H1 (cell line): ENCODE measurements around the gene EWSR1. TPM values are rescaled to one million over a fixed set of nuclear protein-coding genes. Genes with fewer than 3 reads are reported as not detected.

Source experiments
- CTCF ChIA-PET: fragments of 300-600 bp; sonication (Branson Sonifier 250); formaldehyde crosslinking; loops from one replicate; lab custom pipeline; 2021; ENCODE audit not compliant: partially characterized antibody; lab: Charles Lee
- POLR2A ChIA-PET: fragments of 300-600 bp; sonication (Branson Sonifier 250); formaldehyde crosslinking; loops from one replicate; lab custom pipeline; 2021; ENCODE audit warnings: inconsistent platforms; ENCODE audit not compliant: partially characterized antibody; lab: Charles Lee
- DNase-seq, 2 experiments: peaks; one replicate each; pipeline versions ENCODE4 v3.0.0 to v3.0.0-alpha.2; 2010 to 2022; ENCODE audit warnings: low spot score in 2 of 2, low read depth in 1 of 2, mixed read lengths in 1 of 2
- FAIRE-seq: peaks from 2 replicates; lab custom pipeline; 2011; peaks lifted over from hg19 to GRCh38; lab: Jason Lieb, UNC
- H2AFZ ChIP-seq: 2 replicates; pipeline ENCODE4 v1.8.1; 2012; ENCODE audit warnings: low read length, inconsistent platforms
- H2AK5ac ChIP-seq: 2 replicates; pipeline ENCODE4 v1.6.1; 2013; ENCODE audit warnings: low read depth, low read length
- H2BK120ac ChIP-seq: replicated peaks from 2 replicates; pipeline ENCODE3; 2013; ENCODE audit warnings: low read depth, low read length, inconsistent platforms
- H2BK12ac ChIP-seq: 2 replicates; pipeline ENCODE4 v1.6.1; 2013; ENCODE audit warnings: low read depth, low read length
- H2BK15ac ChIP-seq: 2 replicates; pipeline ENCODE4 v1.6.1; 2013; ENCODE audit warnings: low read length
- H2BK20ac ChIP-seq: 2 replicates; pipeline ENCODE4 v1.6.1; 2013; ENCODE audit warnings: low read length
- H2BK5ac ChIP-seq: 2 replicates; pipeline ENCODE4 v1.6.1; 2013; ENCODE audit warnings: low read depth, low read length
- H3K14ac ChIP-seq: 2 replicates; pipeline ENCODE4 v1.6.1; 2013; ENCODE audit warnings: inconsistent platforms; ENCODE audit not compliant: insufficient read length
- H3K18ac ChIP-seq: 2 replicates; pipeline ENCODE4 v1.6.1; 2013; ENCODE audit warnings: low read length; ENCODE audit errors: extremely low read depth
- H3K23ac ChIP-seq: 2 replicates; pipeline ENCODE4 v1.6.1; 2013; ENCODE audit warnings: inconsistent platforms; ENCODE audit not compliant: insufficient read length
- H3K23me2 ChIP-seq: 2 replicates; pipeline ENCODE4 v1.6.1; 2013; ENCODE audit warnings: low read depth, low read length
- H3K27ac ChIP-seq: 2 replicates; pipeline ENCODE4 v1.6.1; 2011; ENCODE audit warnings: low read depth, low read length, inconsistent platforms
- H3K27me3 ChIP-seq, 4 experiments: replicated peaks in 1 of 4; 1 replicate in 1 of 4; 2 replicates in 3 of 4; pipeline versions ENCODE4 v1.6.1 to v1.8.1; 2011 to 2013; ENCODE audit warnings: low read length in 3 of 4, mild to moderate bottlenecking in 3 of 4, inconsistent platforms in 2 of 4, mixed read lengths in 2 of 4, moderate library complexity in 1 of 4; ENCODE audit not compliant: control insufficient read depth in 3 of 4, insufficient read depth in 3 of 4; ENCODE audit errors: extremely low read depth in 1 of 4
- H3K36me3 ChIP-seq, 4 experiments: 2 replicates each; pipeline versions ENCODE4 v1.6.1 to v1.8.1; 2011 to 2013; ENCODE audit warnings: mild to moderate bottlenecking in 4 of 4, low read length in 3 of 4, moderate library complexity in 2 of 4, control low read depth in 1 of 4, inconsistent platforms in 1 of 4; ENCODE audit not compliant: insufficient read depth in 4 of 4, control insufficient read depth in 2 of 4
- H3K4ac ChIP-seq: replicated peaks from 2 replicates; pipeline ENCODE3; 2013; ENCODE audit warnings: low read length, low read depth, mixed read lengths, inconsistent platforms; ENCODE audit not compliant: insufficient read length
- H3K4me1 ChIP-seq, 4 experiments: replicated peaks in 1 of 4; 1 replicate in 1 of 4; 2 replicates in 3 of 4; pipeline versions ENCODE4 v1.6.1 to v1.8.1; 2011 to 2013; ENCODE audit warnings: low read length in 3 of 4, inconsistent platforms in 2 of 4, mixed read lengths in 1 of 4; ENCODE audit not compliant: insufficient read depth in 4 of 4, control insufficient read depth in 3 of 4
- H3K4me2 ChIP-seq, 2 experiments: 2 replicates each; pipeline versions ENCODE4 v1.6.1 to v1.8.1; 2011 to 2013; ENCODE audit warnings: low read depth in 2 of 2, low read length in 2 of 2, control low read depth in 1 of 2, inconsistent platforms in 1 of 2, mild to moderate bottlenecking in 1 of 2; ENCODE audit not compliant: insufficient read depth in 1 of 2
- H3K4me3 ChIP-seq, 4 experiments: fragments of 200-600, 300-600 bp in 1 of 4; sonication (generic), shearing (Covaris generic), sonication (Bioruptor Twin) in 1 of 4; 2 replicates each; pipeline versions ENCODE4 v1.5.1 to v1.8.1; 2011 to 2016; ENCODE audit warnings: low read length in 4 of 4, low read depth in 3 of 4, control low read depth in 2 of 4, inconsistent platforms in 2 of 4, mild to moderate bottlenecking in 2 of 4, mixed read lengths in 1 of 4, moderate library complexity in 1 of 4; ENCODE audit not compliant: insufficient read depth in 2 of 4; ENCODE audit errors: extremely low read depth in 1 of 4
- H3K56ac ChIP-seq: replicated peaks from 2 replicates; pipeline ENCODE3; 2013; ENCODE audit warnings: low read depth, mild to moderate bottlenecking, mixed read lengths, low read length, inconsistent platforms; ENCODE audit not compliant: insufficient read length
- H3K79me1 ChIP-seq: 2 replicates; pipeline ENCODE4 v1.6.1; 2013; ENCODE audit warnings: low read depth, low read length, control low read depth
- H3K79me2 ChIP-seq, 2 experiments: 2 replicates each; pipeline versions ENCODE4 v1.6.1 to v1.8.1; 2012 to 2013; ENCODE audit warnings: low read length in 2 of 2, mild to moderate bottlenecking in 2 of 2, inconsistent platforms in 1 of 2; ENCODE audit not compliant: insufficient read depth in 2 of 2, control insufficient read depth in 1 of 2
- H3K9ac ChIP-seq, 4 experiments: replicated peaks in 1 of 4; 1 replicate in 1 of 4; 2 replicates in 3 of 4; pipeline versions ENCODE4 v1.6.1 to v1.8.1; 2011 to 2013; ENCODE audit warnings: low read depth in 3 of 4, low read length in 3 of 4, control low read depth in 2 of 4, mild to moderate bottlenecking in 2 of 4, moderate library complexity in 2 of 4, inconsistent platforms in 1 of 4; ENCODE audit errors: extremely low read depth in 1 of 4
- H3K9me3 ChIP-seq, 2 experiments: 2 replicates each; pipeline versions ENCODE4 v1.6.1 to v1.8.1; 2012 to 2013; ENCODE audit warnings: mild to moderate bottlenecking in 2 of 2, moderate library complexity in 2 of 2, control low read depth in 1 of 2, inconsistent platforms in 1 of 2, low read depth in 1 of 2, low read length in 1 of 2, mixed read lengths in 1 of 2; ENCODE audit not compliant: insufficient read depth in 2 of 2
- H4K20me1 ChIP-seq, 2 experiments: replicated peaks in 1 of 2; 2 replicates each; pipeline versions ENCODE3 to v1.8.1; 2011 to 2013; ENCODE audit warnings: inconsistent platforms in 2 of 2, low read length in 2 of 2, mild to moderate bottlenecking in 1 of 2; ENCODE audit not compliant: insufficient read depth in 2 of 2, control insufficient read depth in 1 of 2
- H4K5ac ChIP-seq: 2 replicates; pipeline ENCODE4 v1.6.1; 2013; ENCODE audit warnings: low read length, low read depth, mixed read lengths, inconsistent platforms; ENCODE audit not compliant: insufficient read length
- H4K8ac ChIP-seq: 2 replicates; pipeline ENCODE4 v1.8.0; 2013; ENCODE audit warnings: mild to moderate bottlenecking, moderate library complexity, low read length, inconsistent platforms; ENCODE audit not compliant: insufficient read depth; ENCODE audit errors: extremely low read depth
- H4K91ac ChIP-seq: replicated peaks from 2 replicates; pipeline ENCODE3; 2013; ENCODE audit warnings: low read length, mixed read lengths, inconsistent platforms; ENCODE audit not compliant: insufficient read length
- ASH2L ChIP-seq: fragments of 200-600, 300-600 bp; sonication (generic); IDR thresholded peaks from one replicate; pipeline ENCODE4 v1.7.1; 2017; ENCODE audit warnings: low read length
- CBX5 ChIP-seq: fragments of 300-800, 300-1000 bp; sonication (generic); IDR thresholded peaks from 2 replicates; pipeline ENCODE4 v1.7.1; 2016; ENCODE audit warnings: antibody characterized with exemption, low read length, low read depth
- CBX8 ChIP-seq: fragments of 300-800, 300-1000 bp; sonication (generic); IDR thresholded peaks from 2 replicates; pipeline ENCODE4 v1.7.1; 2016; ENCODE audit warnings: low read depth, low read length, borderline replicate concordance
- EP300 ChIP-seq, 2 experiments: IDR thresholded peaks; 1 replicate in 1 of 2; 2 replicates in 1 of 2; pipeline ENCODE4 v1.6.1; 2011 to 2012; ENCODE audit warnings: low read depth in 2 of 2, low read length in 2 of 2, mild to moderate bottlenecking in 2 of 2, borderline replicate concordance in 1 of 2, inconsistent platforms in 1 of 2, moderate library complexity in 1 of 2
- FOSL1 ChIP-seq: IDR thresholded peaks from 2 replicates; pipeline ENCODE4 v1.6.1; 2011; ENCODE audit warnings: mild to moderate bottlenecking, low read depth, low read length, moderate library complexity; ENCODE audit not compliant: insufficient read depth
- GTF2F1 ChIP-seq: IDR thresholded peaks from 2 replicates; pipeline ENCODE4 v1.6.1; 2012; ENCODE audit warnings: low read depth, low read length, improper control_type of control experiment, borderline replicate concordance
- HDAC2 ChIP-seq, 2 experiments: fragments of 300-600 bp in 1 of 2; sonication (generic) in 1 of 2; IDR thresholded peaks; 2 replicates each; pipeline ENCODE4 v1.6.1; 2011 to 2012; ENCODE audit warnings: low read depth in 2 of 2, low read length in 2 of 2, mild to moderate bottlenecking in 2 of 2, moderate library complexity in 2 of 2, borderline replicate concordance in 1 of 2, inconsistent platforms in 1 of 2
- KDM5A ChIP-seq: fragments of 200-600 bp; IDR thresholded peaks from 2 replicates; pipeline ENCODE4 v1.7.1; 2012; ENCODE audit warnings: mild to moderate bottlenecking, low read length, inconsistent platforms, mixed read lengths
- POLR2A ChIP-seq, 2 experiments: IDR thresholded peaks; 1 replicate in 1 of 2; 2 replicates in 1 of 2; pipeline ENCODE4 v1.6.1; 2011; ENCODE audit warnings: low read depth in 2 of 2, low read length in 2 of 2, mild to moderate bottlenecking in 2 of 2; ENCODE audit errors: control extremely low read depth in 1 of 2
- RBBP5 ChIP-seq: IDR thresholded peaks from 2 replicates; pipeline ENCODE4 v1.7.1; 2012; ENCODE audit warnings: low read depth, mild to moderate bottlenecking, inconsistent platforms, low read length, moderate library complexity, borderline replicate concordance
- RNF2 ChIP-seq: fragments of 200-900, 300-1000 bp; sonication (generic); IDR thresholded peaks from 2 replicates; pipeline ENCODE4 v1.7.1; 2016; ENCODE audit warnings: borderline replicate concordance, low read depth, mild to moderate bottlenecking, antibody characterized with exemption, low read length; ENCODE audit not compliant: poor library complexity, severe bottlenecking; ENCODE audit errors: missing control alignments
- SIRT6 ChIP-seq: IDR thresholded peaks from one replicate; pipeline ENCODE4 v1.7.1; 2012; ENCODE audit warnings: low read length, inconsistent platforms
- TCF12 ChIP-seq: IDR thresholded peaks from 2 replicates; pipeline ENCODE4 v1.6.1; 2011; ENCODE audit warnings: low read depth, mild to moderate bottlenecking, low read length
- WGBS, 2 experiments: shearing (Covaris generic) in 1 of 2; methylation state at CpG; one replicate each; pipeline versions ENCODE4 v1.1.6 to v1.1.7; 2013 to 2015; ENCODE audit warnings: low lambda C conversion rate in 2 of 2, mixed read lengths in 2 of 2, inconsistent platforms in 1 of 2, low coverage in 1 of 2, missing lambda C conversion rate in 1 of 2; ENCODE audit not compliant: insufficient replicate concordance in 2 of 2, insufficient coverage in 1 of 2, insufficient read length in 1 of 2; ENCODE audit errors: extremely low coverage in 1 of 2, missing lambda C conversion rate in 1 of 2; 5-methylcytosine and 5-hydroxymethylcytosine counted together
- polyA plus RNA-seq, 7 experiments: library from polyadenylated mRNA; depleted of rRNA in 3 of 7; stranded (reverse) in 5 of 7; unstranded in 2 of 7; fragments of >200 nt in 5 of 7; fragments of 200-250 nt in 2 of 7; gene quantifications; 1 replicate in 5 of 7; 2 replicates in 1 of 7; 4 replicates in 1 of 7; pipeline versions ENCODE4 v1.2.1 to v1.2.3, GENCODE V29; 2011 to 2013; ENCODE audit warnings: missing spikeins in 2 of 7, mixed read lengths in 2 of 7
- total RNA-seq: library from RNA; stranded (reverse); fragmentation: NEBNext Ultra II Directional; extraction: Animal tissue kit (Norgen Biotek cat#: 25700); gene quantifications from 2 replicates; pipeline ENCODE4 v1.2.1, GENCODE V29; 2021
- TF ChIP-seq, protein P1 (sequence below): IDR thresholded peaks from 2 replicates; pipeline ENCODE4 v1.6.1; 2012; ENCODE audit warnings: inconsistent platforms

The EWSR1 gene
- total and polyA plus RNA-seq, 2 of the 8 experiments (the other 6 are each of a cell fraction or from before 2014, with no cell fraction given), result 387 to 930 TPM

- ChIA-PET CTCF (interaction anchor here (1.0 kb wide), 1 partner anchor 25 kb away, joined by 3 read pairs; no protein-coding TSS in a partner anchor), POLR2A (no interaction called here)
- Histone ChIP-seq H2BK120ac (no peak overlapping the region), H3K4me3 (no peak overlapping the region), H2BK20ac (no peak overlapping the region), H3K9me3 (no peaks in the 10 kb centered on the region), H4K5ac (no peak overlapping the region), H3K36me3 (peaks cover 8 to 39% (median 20%) of the 10 kb centered on the region in 4 experiments), H3K4ac (no peak overlapping the region), H3K27me3 (no peaks in the 10 kb centered on the region), H3K23me2 (no peaks in the 10 kb centered on the region), H4K91ac (no peak overlapping the region), H3K18ac (no peak overlapping the region), H3K4me1 (no peaks in the 10 kb centered on the region), H3K79me2 (no peaks in the 10 kb centered on the region), H3K14ac (no peak overlapping the region), H2BK15ac (no peak overlapping the region), H4K8ac (no peak overlapping the region), H4K20me1 (peaks cover 1 to 13% of the 10 kb centered on the region in 2 experiments), H2BK12ac (no peak overlapping the region), H3K79me1 (no peaks in the 10 kb centered on the region), H3K9ac (no peak overlapping the region), H3K27ac (no peak overlapping the region), H2BK5ac (no peak overlapping the region; the same call in 1 of the 2 replicates), H3K4me2 (no peak overlapping the region), H2AFZ (no peak overlapping the region), H3K56ac (no peak overlapping the region), H2AK5ac (no peak overlapping the region), H3K23ac (no peak overlapping the region)
- no peak for FAIRE-seq
- WGBS, 2 experiments, result 94% methylated on average over 6 of the region's 6 CpGs; no CpG with 5 or more reads in 1 of the 2 experiments
- no peak for DNase-seq
- TF ChIP-seq CBX8, result no peak
- TF ChIP-seq FOSL1, result no peak
- TF ChIP-seq, protein P1, sequence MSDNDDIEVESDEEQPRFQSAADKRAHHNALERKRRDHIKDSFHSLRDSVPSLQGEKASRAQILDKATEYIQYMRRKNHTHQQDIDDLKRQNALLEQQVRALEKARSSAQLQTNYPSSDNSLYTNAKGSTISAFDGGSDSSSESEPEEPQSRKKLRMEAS, result no peak
- TF ChIP-seq POLR2A (IDR thresholded peaks at IDR 0.05; ENCODE audit: control extremely low read depth in 1 of 2, low read depth in 2 of 2, low read length in 2 of 2), result no peak
- TF ChIP-seq GTF2F1, result no peak
- TF ChIP-seq CBX5, result no peak
- no peak for TF ChIP-seq RNF2
- no peak for TF ChIP-seq HDAC2 (IDR thresholded peaks at IDR 0.05; ENCODE audit: borderline replicate concordance in 1 of 2, low read depth in 2 of 2, low read length in 2 of 2)
- no peak for TF ChIP-seq RBBP5
- no peak for TF ChIP-seq KDM5A
- TF ChIP-seq EP300 (IDR thresholded peaks at IDR 0.05; ENCODE audit: borderline replicate concordance in 1 of 2, low read depth in 2 of 2, low read length in 2 of 2), result no peak
- no peak for TF ChIP-seq TCF12
- TF ChIP-seq ASH2L, result no peak
- no peak for TF ChIP-seq SIRT6
Measured at GRCh38 chr22:29338398-29338797, 70.3 kb downstream of the EWSR1 start.
